GM18502 (cell line): ENCODE data around the gene SERPINA1.

Experiments used
- ATAC-seq: cut with Tn5 transposase; IDR thresholded peaks from one replicate; pipeline ENCODE4 v1.9.1; 2021; ENCODE audit warnings: mild to moderate bottlenecking; ENCODE audit not compliant: unreplicated experiment, poor library complexity

Gene SERPINA1

DNA sequence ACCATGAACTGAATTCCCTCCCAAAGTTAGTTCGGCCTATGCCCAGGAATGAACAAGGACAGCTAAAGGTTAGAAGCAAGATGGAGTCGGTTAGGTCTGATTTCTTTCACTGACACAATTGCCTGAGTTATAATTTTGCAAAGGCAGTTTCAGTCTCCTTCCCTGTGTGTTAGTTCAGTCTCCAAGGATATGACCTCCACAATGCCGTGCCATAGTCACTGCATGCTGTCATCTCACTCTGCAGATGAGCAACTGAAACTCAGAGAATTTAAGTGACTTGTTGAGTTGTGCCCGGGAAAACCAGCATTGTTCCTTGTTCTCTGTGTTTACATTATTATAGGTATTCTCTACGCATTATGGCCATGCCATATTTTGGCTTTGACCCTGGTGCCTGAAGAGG, 10.1 kb upstream of the SERPINA1 start:
- ATAC-seq: no peak

DNA sequence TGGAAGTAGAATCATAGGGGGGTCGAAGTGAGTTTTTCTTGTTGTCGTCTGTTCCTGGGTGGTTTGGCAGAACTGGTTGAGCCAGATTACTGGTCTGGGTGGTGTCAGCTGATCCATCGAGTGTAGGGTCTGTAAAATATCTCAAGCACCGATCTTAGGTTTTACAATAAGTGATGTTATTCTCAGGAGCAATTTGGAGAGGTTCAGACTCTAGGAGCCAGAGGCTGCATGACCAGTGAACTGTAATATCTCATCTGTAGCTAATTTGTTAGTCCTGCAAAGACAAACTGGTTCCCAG, 9.7 kb upstream of the SERPINA1 start:
- ATAC-seq: no peak

DNA sequence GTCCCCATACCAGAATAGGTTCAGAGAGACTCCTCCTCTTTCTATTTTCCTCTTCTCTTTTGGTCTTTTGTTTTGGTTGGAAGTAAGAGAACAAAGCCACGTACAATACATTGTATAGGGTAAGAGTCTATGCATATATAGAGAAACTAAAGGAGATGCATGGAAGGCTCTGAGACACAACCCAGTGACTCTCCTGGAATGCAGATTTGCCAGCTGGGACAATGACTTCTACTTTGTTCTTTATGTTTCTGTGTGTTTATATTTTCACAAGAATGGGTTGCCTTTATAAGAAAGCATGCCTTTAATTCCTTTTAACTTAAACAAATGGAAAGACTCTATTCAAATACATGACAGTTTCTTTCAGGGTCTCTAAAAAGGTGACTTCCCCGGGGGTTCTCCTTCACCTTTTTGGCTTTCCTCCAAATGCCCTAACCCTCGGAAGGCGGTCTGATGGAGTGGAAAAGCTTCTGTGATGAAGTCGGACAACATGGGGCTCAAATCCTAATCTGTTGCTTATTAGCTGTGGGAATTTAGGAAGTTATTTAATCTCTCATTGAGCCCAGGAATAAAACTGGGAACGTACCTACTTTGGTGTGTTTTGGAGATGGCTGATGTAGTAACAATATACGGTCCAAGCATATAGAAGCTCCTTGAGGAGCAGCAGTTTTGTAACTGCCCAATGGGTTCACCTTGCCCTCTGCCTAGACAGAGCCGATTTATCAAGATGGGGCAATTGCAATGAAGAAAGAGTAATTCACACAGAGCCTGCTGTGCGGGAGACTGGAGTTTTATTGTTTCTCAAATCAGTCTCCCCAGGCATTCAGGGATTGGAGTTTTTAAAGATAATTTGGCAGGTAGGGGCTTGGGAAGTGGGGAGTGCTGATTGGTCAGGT, 9.1 kb upstream of the SERPINA1 start:
- ATAC-seq: no peak

DNA sequence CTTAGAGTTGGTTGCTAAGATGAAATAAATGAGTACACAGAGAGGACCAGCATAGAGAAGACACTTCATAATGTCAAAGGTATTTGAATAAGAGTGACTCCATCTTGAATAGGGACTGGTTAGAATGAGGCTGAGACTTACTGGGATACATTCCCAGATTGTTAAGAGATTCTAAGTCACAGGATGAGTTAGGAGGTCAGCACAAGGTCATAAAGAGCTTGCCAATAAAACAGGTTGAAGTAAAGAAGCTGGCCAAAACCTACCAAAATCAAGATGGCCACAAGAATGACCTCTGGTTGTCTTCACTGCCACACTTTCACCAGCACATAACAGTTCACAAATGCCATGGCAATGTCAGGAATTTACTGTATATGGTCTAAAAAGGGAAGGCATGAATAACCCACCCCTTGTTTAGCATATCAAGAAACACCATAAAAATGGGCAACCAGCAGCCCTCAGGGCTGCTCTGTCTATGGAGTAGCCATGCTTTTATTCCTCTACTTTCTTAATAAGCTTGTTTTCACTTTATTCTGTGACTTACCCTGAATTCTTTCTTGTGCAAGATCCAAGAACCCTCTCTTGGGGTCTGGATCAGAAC, 8.3 kb upstream of the SERPINA1 start:
- ATAC-seq: no peak

DNA sequence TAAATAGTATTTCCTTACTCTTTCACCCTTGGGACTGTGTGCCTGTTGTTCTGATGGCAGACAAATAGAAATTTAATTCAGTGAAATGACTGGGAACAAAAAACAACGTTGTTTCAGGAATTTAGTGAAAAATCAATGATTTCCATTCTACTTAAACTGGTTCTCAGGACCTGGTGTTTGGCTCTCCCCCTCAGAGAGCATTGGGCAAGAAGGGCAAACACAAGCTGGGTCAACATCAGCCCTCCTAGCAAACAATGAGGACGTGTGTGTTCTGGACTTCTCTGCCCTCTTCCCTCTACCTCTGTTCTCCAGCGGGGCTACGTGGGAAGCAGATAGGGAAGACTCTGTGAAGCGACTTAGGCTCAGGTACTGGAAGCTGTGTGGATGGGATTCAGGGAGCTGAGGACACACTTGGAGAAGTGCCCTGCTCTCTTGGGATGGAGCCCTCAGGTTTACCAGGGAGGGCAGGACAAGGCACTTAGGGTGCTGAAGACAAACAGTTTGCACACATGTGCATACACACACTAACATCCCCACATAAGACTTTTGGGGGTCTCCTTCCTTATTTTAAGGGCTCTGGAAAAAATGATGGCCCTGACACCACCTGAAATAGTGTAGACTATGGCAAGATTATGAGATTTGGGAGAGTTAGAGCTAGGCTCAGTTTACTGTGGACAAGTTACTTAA, 7.6 kb upstream of the SERPINA1 start:
- ATAC-seq: no peak

DNA sequence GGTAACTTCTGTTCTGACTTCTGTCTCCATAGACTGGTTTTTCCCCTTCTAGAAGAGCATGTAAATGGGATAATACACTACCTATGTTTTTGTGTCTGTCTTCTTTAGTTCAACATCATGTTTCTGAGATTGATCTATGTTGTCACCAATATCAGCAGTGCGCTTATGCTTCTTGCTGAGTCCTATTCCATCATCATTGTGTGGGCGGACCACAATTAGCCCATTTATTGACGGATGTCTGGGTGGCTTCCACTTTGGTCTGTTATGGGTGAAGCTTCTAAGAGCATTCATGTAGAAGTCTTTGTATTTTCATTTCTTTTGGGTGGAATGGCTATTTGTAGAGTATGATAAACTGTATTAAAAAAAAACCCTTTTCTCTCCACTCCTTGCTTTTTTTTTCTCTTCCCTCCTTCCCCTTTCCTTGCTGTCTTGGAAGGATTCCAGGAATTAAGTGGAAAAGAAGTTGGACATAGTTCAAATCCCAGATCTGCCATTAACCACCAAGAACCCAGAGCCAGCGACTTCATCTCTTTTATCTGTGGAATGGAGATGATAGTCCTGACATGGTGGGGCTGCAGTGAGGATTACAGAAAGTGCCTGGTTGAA, 7.0 kb upstream of the SERPINA1 start:
- ATAC-seq: no peak

DNA sequence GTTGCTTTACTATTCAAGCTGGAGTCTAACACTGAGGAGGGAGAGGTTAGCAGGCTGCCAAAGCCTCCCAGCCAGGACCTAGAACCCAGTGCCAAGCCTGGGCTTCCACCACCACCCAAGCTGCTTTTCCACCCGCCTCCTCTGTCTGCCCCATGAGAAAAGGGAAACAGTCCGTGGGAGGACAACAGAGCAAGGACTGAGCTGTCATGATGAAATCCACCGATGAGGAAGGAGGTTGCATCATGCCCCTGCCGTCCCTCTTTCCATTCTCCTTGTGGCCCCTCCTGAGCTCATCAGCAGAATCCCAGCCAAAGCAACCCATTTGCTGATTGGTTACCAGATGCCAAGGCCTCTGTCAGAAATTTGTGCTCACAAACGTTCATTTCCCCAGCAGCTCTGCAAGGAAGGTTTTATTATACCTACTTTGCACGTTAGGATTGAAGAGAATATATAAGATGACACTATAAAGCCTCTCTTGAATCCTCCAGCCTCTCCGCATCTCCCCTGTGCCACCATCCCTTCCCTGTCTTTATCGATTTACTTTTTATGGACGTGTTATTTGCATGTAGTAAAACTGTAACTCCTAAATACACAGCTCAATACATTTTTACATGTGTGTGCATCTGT, 6.3 kb upstream of the SERPINA1 start:
- ATAC-seq: no peak

DNA sequence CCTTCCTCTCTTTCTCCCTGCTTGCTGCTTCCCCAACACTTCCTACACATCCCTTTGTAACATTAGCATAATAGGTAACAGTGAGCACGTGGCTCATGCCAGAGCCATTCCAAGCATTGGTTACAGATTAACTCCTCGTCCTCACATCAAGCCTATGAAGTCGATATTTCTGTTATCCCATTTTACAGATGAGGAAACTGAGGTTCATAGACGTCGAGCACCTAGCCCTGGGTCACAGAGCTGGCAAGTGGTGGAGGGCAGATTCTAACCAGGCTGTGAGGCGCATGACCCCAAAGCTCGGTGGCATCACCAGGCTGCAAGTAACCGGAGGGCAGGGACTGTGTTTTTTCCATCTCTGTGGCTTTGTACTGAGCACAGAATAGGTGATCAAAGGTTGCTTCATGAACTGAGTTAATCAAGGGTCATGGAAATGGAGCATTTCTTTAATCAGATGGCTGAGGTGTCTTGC, 5.7 kb upstream of the SERPINA1 start:
- ATAC-seq: no peak

DNA sequence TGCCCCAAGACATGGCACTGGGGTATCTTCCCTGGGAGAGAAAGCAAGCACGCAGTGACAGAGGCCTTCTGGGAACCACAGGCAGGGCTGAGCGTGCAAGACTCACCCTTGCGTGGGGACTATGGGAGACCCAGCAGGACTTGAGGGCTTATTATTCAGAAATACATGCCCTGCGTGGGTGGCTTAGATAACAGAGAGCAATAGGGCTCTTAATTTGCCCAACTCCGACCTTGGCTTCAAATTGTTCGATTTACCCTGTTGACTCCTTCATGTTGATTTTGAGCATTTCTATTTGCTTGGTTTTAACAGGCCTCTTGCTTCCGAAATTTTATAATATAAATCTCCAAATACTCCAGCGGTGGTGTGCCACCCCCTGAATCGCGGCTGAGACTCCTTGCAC, 5.1 kb upstream of the SERPINA1 start:
- no peak for ATAC-seq

DNA sequence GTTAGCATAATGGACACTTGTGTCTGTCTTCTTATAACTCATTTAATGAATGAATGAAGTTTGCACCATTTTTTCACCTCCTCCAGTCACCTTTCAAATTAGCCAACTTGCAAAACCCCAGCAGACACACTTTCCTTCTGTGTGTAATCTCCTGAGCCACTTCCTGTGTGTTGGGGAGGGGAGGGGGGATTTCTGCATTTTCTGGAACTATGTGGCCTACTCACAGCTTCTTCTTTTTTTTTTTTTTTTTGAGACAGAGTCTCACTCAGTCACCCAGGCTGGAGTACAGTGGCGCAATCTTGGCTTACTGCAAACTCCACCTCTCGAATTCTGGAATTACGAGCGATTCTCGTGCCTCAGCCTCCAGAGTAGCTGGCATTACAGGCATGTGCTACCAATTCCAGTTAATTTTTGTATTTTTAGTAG, 4.1 kb upstream of the SERPINA1 start:
- peak; percentile 53 for ATAC-seq

DNA sequence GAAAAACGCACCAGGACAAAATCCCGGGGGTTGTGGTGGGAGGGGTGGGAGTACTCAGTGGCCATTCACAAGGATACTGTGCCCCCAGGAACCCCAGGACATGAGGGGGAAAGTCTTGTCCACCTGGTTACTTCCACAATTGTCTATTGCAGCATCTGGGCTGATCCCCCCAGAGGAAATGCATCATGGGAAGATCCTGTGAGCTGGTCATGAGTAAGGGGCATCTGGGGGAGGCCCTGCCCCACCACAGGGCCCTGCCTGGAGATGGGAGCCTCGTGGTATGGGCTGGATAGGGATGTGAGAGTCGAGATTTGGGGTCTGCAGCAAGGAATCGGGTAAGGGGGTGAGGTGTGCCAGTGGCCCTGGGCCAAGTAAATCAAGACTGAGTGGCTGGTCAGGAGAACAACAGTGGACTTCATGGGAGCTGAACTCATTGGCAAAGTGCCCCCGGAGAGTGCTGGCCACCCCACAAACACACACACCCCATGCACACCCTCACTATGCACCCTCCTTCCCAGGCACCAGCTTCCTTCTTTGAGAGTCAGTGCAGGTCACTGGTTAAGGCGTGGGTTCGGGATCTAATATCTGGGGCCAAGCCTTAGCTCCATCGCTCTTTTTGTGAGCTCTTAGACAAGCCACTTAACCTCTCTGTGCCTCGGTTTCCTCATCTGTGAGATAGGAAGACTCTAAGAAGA, 3.0 kb upstream of the SERPINA1 start:
- ATAC-seq: no peak

DNA sequence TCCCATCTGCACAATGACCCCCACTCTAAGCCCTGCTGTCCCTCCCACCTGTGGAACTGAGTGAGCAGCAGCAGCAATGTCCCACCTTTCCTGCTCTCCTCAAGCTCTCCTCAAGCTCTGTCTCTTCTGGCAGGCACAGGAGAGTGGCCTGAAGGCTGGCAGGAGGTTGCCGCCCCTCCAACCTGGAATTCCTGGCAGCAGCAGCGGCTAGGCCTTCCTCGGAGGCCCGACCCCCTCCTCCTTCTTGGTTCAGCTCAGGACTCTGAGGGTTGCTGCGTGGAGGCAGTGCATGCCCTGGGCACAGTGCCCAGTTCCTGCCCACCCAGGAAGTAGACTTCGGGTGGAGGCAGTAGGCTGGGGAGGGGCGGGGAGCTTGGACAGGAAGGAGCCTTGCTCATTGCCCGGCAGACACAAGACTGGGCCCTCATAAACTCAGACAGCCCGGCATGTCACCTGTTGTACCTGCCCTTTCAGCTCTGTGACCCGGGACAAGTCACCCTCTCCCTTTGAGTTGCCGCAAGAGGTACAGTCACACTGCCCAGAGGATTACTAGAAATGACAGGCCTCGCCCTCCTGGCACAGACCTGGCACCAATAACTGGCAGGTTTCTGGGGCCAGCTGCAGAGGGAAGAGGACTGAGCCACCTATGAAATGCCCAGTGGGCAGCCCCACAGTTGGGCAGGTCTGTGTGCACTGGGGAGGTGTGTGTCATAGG, 2.1 kb upstream of the SERPINA1 start:
- ATAC-seq: no peak

DNA sequence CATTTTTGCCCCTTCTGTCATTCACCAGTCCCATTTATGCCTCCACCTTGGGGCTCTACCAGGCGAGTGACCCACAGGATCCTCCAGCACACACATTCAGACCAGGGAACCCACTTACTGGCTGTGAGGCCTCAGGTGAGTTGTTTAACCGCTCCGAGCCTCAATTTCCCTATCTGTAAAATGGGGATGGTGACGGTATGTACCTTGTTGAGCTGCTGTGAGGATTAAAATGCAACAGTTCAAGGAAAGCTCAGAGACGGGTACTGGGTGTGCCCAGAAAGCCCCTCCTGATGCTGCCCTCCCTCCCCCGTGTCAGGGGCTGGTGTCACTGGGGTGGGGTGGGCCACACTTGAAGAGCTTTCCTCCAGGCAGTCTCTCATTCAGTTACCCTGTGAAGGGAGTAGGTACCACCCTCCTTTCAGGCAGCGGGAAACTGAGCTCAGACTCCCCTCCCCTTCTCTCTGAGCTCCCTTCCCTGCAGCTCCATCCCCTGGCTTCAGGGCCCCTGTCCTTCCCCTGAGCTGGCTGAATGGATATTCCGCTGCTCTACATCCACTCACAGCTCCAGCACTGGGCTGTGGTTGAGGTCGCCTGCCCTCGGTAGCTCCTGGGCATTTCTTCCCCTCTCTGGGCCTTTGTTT, 1.4 kb upstream of the SERPINA1 start:
- no peak for ATAC-seq

DNA sequence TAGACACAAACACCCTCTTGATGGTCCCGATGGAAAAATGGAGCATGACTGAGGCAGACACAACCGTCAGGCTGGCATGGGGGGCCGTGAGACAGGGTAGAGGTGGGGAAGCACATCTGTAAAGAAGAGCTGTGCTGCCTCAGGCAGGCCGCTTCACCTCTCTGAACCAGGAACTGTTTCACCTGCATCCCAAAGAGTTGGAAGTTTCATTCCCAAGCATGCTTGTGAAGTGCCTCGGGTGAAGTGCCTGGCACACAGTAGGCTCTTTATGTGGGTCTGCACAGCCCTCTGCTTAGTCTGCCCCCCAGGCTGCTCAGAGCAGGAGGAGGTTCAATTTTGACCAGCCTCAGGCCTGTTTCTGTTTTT, 685 bp upstream of the SERPINA1 start:
- ATAC-seq: no peak

DNA sequence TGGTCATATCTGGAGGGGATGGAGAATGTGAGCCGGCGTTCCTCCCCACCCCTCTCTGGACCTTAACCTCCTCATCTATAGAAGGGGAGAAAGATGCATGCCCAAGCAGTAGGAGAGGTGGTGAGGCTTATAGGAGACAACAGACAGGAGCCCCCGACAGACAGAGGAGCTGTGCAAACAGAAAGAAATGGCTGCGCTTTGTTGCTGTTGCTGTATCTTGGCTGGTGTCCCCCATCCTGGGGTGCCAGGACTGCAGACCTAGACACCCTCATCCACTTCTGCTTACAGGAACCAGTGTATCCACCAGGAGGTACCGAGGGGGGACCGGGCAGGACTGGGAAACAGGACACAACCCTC, 397 bp downstream of the SERPINA1 start:
- ATAC-seq: no peak

DNA sequence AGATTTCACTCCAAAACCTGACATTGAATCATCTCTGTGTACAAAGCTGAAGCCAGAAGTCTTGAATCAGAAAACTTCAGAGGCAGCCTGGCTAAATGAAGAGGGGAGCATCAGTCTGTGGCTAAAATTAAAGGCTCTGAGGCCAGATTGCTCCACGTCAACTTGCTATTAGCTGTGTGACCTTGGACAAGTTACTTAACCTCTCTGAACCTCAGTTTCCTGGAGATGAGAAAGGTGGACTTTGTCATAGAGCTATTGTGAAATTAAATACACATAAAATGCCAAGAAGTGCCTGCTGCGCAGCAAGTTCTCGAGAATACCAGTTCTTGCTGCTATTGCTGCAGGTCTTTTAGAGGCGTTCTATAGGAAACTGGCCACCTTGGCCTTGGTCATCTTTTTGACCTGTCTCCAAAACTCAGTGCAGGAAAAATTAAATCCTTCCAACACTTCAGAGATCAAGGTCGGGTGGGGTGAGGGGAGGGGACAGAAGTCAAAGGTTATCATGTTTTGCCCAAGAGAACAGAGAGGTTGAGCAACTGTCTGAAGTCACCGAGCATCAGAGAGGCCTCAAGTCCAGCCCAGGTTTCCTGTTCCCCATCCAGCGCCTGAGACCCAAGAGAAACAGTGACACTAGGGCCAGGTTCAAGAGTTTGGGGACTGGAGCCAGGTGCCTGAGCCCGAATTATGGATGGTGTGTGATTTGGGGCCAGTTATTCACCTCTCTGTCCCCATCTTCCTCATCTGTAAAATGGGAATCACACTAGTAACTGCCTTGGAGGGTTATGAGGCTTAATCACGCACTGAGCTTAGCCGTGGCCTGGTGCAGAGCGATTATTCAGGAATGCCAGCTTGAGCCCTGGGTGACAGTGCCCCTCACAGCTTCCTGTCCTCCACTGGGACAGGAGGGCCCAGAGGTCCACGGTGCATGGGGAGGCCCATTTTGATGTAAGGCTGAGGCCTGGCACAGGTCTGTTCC, 1.1 kb downstream of the SERPINA1 start:
- ATAC-seq: no peak

DNA sequence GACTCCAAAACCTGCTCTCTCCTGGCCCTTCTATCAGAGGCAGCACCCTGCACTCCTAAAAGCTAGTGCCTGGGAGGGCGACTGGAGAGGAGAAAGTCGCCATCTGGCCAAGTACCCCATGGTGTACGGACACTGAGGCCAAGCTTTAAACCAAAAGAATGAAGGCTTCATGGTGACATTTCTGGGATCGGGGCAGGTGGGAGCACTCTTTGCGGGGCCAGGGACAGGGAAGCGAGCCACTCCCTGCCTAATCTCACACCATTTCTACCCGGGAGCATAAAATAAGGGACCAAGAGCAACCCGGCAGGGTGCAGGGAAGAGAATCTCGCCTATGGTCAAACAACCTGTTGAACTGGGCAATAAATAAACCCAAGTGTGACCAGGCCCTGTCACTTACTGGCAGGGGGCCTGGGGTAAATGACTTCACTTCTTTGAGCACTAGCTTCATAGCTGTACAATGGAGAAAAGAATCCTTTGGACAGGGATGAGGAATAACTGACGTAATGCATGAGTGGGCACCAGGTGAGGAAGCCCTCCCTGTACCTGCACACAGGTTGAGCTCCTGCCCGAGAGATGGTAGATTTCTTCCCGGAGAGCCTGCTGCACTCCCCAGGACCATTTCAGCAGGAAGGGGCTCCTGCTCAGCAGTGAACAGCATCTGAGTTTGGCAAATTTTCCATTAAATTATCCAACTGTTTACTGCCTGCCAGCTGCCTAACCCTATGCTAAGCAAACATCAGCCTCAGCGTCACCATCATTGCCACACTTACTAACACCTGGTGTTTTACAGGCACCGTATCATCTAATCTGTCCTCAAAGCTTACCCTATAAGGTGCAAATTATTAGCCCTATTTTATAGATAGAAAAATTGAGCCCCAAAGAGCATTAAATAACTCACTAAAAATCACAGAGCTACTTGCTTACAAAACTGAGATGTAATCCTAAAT, 2.0 kb downstream of the SERPINA1 start:
- no peak for ATAC-seq
